HEK293T (cell line): Measurements from ENCODE around the gene STH.

Source experiments
- CTCF ChIA-PET: fragments of 350-600 bp; formaldehyde crosslinking; extraction: SDS; loops from one replicate; lab custom pipeline; 2021; ENCODE audit warnings: antibody characterized with exemption, inconsistent platforms; lab: Yijun Ruan, JAX
- POLR2A ChIA-PET: fragments of 350-600 bp; formaldehyde crosslinking; extraction: SDS; loops from one replicate; lab custom pipeline; 2020; ENCODE audit warnings: antibody characterized with exemption, inconsistent platforms; lab: Yijun Ruan, JAX
- DNase-seq: peaks from one replicate; pipeline ENCODE4 v3.0.0; 2012; ENCODE audit warnings: mixed read lengths; ENCODE audit errors: extremely low spot score
- ARNT ChIP-seq: fragments of 450-650 bp; IDR thresholded peaks from 2 replicates; pipeline ENCODE4 v1.6.1; 2017; ENCODE audit warnings: mild to moderate bottlenecking
- BHLHE40 ChIP-seq: fragments of 450-650 bp; IDR thresholded peaks from 2 replicates; pipeline ENCODE4 v1.6.1; 2016; ENCODE audit warnings: mild to moderate bottlenecking, moderate library complexity, borderline replicate concordance
- CTBP1 ChIP-seq: fragments of 450-650 bp; IDR thresholded peaks from 2 replicates; pipeline ENCODE4 v1.6.1; 2016; ENCODE audit warnings: borderline replicate concordance
- ELF4 ChIP-seq: fragments of 450-650 bp; IDR thresholded peaks from 2 replicates; pipeline ENCODE4 v1.6.1; 2017; ENCODE audit warnings: antibody characterized with exemption
- FOXA1 ChIP-seq: fragments of 450-650 bp; IDR thresholded peaks from 2 replicates; pipeline ENCODE4 v1.6.1; 2016; ENCODE audit warnings: mild to moderate bottlenecking
- FOXK2 ChIP-seq: fragments of 450-650 bp; IDR thresholded peaks from 2 replicates; pipeline ENCODE4 v1.6.1; 2016; ENCODE audit warnings: mild to moderate bottlenecking
- FOXM1 ChIP-seq: fragments of 450-650 bp; IDR thresholded peaks from 2 replicates; pipeline ENCODE4 v1.6.1; 2017; ENCODE audit warnings: mild to moderate bottlenecking, borderline replicate concordance
- HDGF ChIP-seq: fragments of 450-650 bp; IDR thresholded peaks from 2 replicates; pipeline ENCODE4 v1.6.1; 2017; ENCODE audit warnings: antibody characterized with exemption, borderline replicate concordance
- L3MBTL2 ChIP-seq: fragments of 450-650 bp; conservative IDR thresholded peaks from 2 replicates; pipeline ENCODE4 v1.6.1; 2016; ENCODE audit warnings: mild to moderate bottlenecking
- LEF1 ChIP-seq: fragments of 450-650 bp; IDR thresholded peaks from 2 replicates; pipeline ENCODE4 v1.6.1; 2017; ENCODE audit warnings: mild to moderate bottlenecking, borderline replicate concordance
- NFRKB ChIP-seq: fragments of 450-650 bp; IDR thresholded peaks from 2 replicates; pipeline ENCODE4 v1.6.1; 2016; ENCODE audit warnings: mild to moderate bottlenecking, moderate library complexity
- SP1 ChIP-seq: fragments of 450-650 bp; IDR thresholded peaks from 2 replicates; pipeline ENCODE4 v1.6.1; 2017
- SUZ12 ChIP-seq: fragments of 450-650 bp; IDR thresholded peaks from 2 replicates; pipeline ENCODE4 v1.6.1; 2016; ENCODE audit warnings: mild to moderate bottlenecking
- TARDBP ChIP-seq: fragments of 450-650 bp; IDR thresholded peaks from 2 replicates; pipeline ENCODE4 v1.6.1; 2016
- ZNF384 ChIP-seq: fragments of 450-650 bp; IDR thresholded peaks from 2 replicates; pipeline ENCODE4 v1.6.1; 2016
- TF ChIP-seq, protein P1 (sequence below): fragments of 450-650 bp; IDR thresholded peaks from 2 replicates; pipeline ENCODE4 v1.6.1; 2016

Gene STH

DNA sequence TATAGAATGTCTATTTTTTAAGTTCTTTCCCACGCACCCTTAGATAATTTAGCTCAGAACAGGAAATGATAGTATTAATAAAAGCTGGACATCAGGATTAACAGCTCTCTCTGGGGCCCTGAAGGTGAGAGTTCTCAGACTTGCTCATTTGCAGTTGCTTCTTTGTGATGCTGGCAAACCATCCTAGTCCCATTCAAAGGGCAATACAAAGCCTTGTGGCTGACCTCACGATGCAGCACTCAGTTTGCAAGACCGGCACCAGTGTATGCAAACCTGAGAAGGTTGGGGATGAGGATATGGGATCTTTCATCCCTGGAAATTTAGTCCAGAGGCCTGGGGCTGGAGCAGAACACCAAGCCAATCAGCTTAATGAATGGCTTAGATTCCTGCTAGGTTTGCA lies 29.3 kb downstream of the STH start:
- ChIA-PET CTCF (interaction anchor here (1.2 kb wide), 1 partner anchor 16 kb away, joined by 13 read pairs; no protein-coding TSS in a partner anchor), POLR2A (no interaction called here)
- DNase-seq = no peak
- TF ChIP-seq, protein P1, sequence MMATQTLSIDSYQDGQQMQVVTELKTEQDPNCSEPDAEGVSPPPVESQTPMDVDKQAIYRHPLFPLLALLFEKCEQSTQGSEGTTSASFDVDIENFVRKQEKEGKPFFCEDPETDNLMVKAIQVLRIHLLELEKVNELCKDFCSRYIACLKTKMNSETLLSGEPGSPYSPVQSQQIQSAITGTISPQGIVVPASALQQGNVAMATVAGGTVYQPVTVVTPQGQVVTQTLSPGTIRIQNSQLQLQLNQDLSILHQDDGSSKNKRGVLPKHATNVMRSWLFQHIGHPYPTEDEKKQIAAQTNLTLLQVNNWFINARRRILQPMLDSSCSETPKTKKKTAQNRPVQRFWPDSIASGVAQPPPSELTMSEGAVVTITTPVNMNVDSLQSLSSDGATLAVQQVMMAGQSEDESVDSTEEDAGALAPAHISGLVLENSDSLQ = no peak
- TF ChIP-seq CTBP1 (no peak), ARNT (no peak), TARDBP (no peak)

DNA sequence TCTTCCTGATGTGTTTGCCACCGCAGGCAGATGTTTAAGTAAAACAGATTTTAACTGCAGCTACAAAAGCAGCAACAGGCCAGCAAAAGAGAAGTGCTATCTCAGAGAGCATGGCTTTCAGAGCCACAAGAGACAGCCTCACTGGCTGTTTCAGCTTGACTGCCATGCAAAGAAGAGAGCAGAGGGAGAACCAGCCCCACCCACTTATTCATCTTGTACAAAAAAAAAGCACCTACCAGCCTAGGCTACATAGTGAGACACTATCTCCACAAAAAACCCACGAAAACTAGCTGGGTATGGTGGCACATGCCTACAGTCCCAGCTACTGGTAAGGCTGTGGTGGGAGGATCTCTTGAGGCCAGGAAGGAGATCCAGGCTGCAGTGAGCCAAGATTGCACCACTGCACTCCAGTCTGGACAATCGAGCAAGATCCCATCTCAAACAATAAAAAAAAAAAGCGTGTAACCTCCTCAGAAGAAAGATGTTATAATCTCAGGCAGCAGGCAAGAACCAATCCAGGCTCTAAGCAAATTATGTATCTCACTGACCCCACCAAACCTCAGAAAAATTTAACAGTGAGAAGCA lies 30.0 kb downstream of the STH start:
- ChIA-PET POLR2A (no interaction called here), CTCF (interaction anchor here (1.2 kb wide), 1 partner anchor 15 kb away, joined by 13 read pairs; no protein-coding TSS in a partner anchor)
- no peak for DNase-seq
- TF ChIP-seq, protein P1 = no peak
- TF ChIP-seq SUZ12 (no peak), SP1 (no peak), FOXK2 (no peak), ELF4 (no peak), NFRKB (no peak), BHLHE40 (no peak), L3MBTL2 (no peak), TARDBP (no peak), LEF1 (no peak), FOXA1 (no peak), CTBP1 (no peak), ARNT (no peak)

DNA sequence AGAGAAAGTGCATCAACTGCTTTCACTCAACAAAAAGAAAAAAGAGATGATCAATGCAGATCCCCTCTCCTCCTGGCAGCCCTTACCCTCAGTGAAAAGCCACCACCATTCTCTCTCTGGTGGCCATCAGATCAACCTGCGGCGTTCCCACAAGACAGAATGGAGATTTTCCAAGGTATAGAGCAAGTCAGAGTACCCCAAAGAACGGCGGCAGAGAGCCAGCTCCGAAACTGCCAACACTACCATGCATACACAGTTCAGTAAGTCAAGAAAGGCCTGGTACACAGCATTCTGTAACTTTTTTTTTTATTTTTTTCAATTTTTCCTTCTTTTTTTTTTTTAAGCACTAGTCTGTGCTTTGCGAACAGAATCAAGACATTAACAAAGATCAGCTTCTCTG lies 30.6 kb downstream of the STH start:
- CTCF ChIA-PET = interaction anchor here (0.6 to 1.2 kb wide), 2 partner anchors 15 to 69 kb away, joined by 9 to 13 read pairs; no protein-coding TSS in a partner anchor
- POLR2A ChIA-PET = no interaction called here
- DNase-seq = no peak
- TF ChIP-seq ARNT (no peak), L3MBTL2 (no peak), FOXA1 (no peak), HDGF (no peak), BHLHE40 (no peak), CTBP1 (no peak), FOXM1 (no peak), NFRKB (no peak), ELF4 (no peak), TARDBP (no peak)

DNA sequence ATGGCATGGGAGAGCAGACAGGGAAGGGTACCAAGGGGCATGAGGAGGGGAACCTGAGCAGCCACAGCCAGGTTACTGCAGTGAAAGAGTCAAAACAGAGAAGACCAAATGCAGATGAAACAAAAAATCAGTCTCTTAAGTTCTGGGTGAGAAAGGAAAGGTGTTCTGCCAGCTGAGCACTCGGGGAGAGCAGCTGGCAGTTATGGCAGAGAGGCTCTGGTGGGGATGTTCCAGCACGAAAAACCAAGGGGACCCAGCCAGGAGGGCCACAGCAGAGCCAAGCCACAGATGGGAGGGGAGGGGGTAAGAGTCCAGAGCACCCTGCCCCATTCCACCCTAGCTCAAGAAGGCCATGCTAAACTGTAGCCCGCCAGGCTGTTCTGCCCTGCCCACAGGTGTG lies 31.7 kb downstream of the STH start:
- TF ChIP-seq ELF4 (no peak), FOXM1 (no peak), SP1 (no peak)
- CTCF ChIA-PET = no interaction called here
- POLR2A ChIA-PET = no interaction called here
- DNase-seq = no peak

DNA sequence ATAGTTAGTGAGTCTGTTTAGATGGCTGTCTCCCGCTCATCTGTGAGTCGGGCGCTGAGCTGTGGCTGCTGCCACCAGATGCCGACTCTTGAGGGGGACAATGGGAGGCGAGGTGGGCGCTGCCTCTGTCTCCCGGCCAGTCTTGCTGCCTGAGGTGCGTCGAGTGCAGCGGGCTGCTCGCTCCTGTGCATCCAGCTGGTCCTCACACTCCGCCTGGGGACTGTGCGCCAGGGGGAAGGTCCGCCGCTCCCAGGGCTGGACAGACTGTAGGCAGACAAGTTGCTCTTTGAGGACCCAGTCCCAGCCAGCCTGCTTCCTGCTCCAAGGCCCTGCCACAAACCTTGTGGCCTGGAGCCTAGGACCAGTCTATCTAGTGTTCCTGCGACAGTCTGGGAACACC lies 32.4 kb downstream of the STH start:
- no peak for TF ChIP-seq ELF4
- no peak for TF ChIP-seq FOXM1
- no peak for TF ChIP-seq FOXK2
- no peak for TF ChIP-seq FOXA1
- TF ChIP-seq SUZ12 = no peak
- TF ChIP-seq LEF1 = no peak
- no peak for TF ChIP-seq ARNT
- TF ChIP-seq HDGF = no peak
- DNase-seq = no peak
- CTCF ChIA-PET = no interaction called here
- POLR2A ChIA-PET = no interaction called here

DNA sequence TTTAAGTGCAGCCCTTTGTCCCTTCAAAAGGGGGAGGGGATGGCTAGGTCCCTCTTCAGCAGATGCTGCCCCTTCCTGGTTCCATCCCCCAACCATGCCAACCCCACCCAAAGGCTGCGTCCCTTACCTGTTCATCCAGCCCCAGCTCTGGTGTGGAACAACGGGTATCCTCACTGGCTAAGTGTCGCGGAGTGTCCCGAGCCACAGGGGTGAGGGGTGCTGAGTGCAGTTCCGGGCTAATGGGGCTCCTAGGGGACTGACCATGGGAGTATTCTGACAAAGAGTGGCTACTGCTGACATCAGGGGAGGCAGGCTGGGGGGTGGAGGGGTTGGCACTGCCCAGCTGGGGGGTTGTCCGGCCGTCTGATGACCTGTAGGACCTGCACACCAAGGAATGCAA lies 32.9 kb downstream of the STH start:
- ChIA-PET CTCF (interaction anchor here (1.7 kb wide), 1 partner anchor 13 kb away, joined by 9 read pairs; no protein-coding TSS in a partner anchor), POLR2A (no interaction called here)
- TF ChIP-seq ARNT (no peak), FOXA1 (no peak), L3MBTL2 (no peak), LEF1 (no peak), HDGF (no peak), FOXK2 (no peak), SUZ12 (no peak)
- TF ChIP-seq, protein P1 = no peak
- DNase-seq = no peak

DNA sequence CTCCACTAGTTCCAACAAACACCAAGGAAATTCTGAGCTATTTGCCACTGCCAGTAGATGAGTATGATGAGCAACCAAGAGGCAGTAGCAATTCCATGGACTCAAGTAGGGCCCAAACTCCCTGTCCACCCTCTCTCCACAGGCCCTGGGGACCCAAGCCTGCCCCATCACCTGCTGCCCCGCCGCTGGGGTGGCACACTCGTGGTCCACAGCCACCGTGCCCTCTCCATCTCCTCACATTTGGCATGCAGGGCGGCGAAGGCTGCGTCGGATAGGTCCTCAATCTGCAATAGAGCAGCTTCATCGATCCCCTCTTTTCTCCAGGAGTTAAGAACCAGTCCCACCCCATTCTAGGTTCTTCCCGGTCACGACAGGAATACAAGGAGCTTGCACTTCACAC lies 33.9 kb downstream of the STH start:
- POLR2A ChIA-PET = no interaction called here

More for the DNA sequence above, 33.9 kb downstream of the STH start:
- no peak for DNase-seq
- TF ChIP-seq ARNT = no peak
- TF ChIP-seq TARDBP = no peak
- no peak for TF ChIP-seq SUZ12
- no peak for TF ChIP-seq L3MBTL2
- TF ChIP-seq, protein P1 = no peak
- TF ChIP-seq SP1 = no peak
- no peak for TF ChIP-seq CTBP1
- no peak for TF ChIP-seq LEF1
- no peak for TF ChIP-seq ZNF384
- TF ChIP-seq FOXA1 = no peak
- TF ChIP-seq FOXM1 = no peak
- TF ChIP-seq BHLHE40 = no peak
- CTCF ChIA-PET = interaction anchor here (1.7 kb wide), 1 partner anchor 12 kb away, joined by 9 read pairs; no protein-coding TSS in a partner anchor
